H1 (cell line): ENCODE data around the gene LCE1F. TPM values are rescaled to one million over a fixed set of nuclear protein-coding genes. Genes with fewer than 3 reads are reported as not detected.

Experiments used
- CBX8 ChIP-seq: fragments of 300-800, 300-1000 bp; sonication (generic); IDR thresholded peaks from 2 replicates; pipeline ENCODE4 v1.7.1; 2016; ENCODE audit warnings: low read depth, low read length, borderline replicate concordance
- CHD7 ChIP-seq: fragments of 300-600 bp; sonication (generic); IDR thresholded peaks from 2 replicates; pipeline ENCODE4 v1.7.1; 2012; ENCODE audit warnings: low read length, moderate library complexity, mild to moderate bottlenecking, inconsistent platforms; ENCODE audit not compliant: insufficient replicate concordance
- EZH2 ChIP-seq: fragments of 200-600 bp; sonication (generic); IDR thresholded peaks from 2 replicates; pipeline ENCODE4 v1.7.1; 2012; ENCODE audit warnings: low read depth, mild to moderate bottlenecking, moderate library complexity, low read length, inconsistent platforms; ENCODE audit not compliant: severe bottlenecking
- RNF2 ChIP-seq: fragments of 200-900, 300-1000 bp; sonication (generic); IDR thresholded peaks from 2 replicates; pipeline ENCODE4 v1.7.1; 2016; ENCODE audit warnings: borderline replicate concordance, low read depth, mild to moderate bottlenecking, antibody characterized with exemption, low read length; ENCODE audit not compliant: poor library complexity, severe bottlenecking; ENCODE audit errors: missing control alignments
- RXRA ChIP-seq: IDR thresholded peaks from 2 replicates; pipeline ENCODE4 v1.6.1; 2011; ENCODE audit warnings: low read depth, mild to moderate bottlenecking, low read length, moderate library complexity; ENCODE audit not compliant: insufficient read depth
- TAF7 ChIP-seq: optimal IDR thresholded peaks from 2 replicates; pipeline ENCODE3; 2011; ENCODE audit warnings: low read depth, mild to moderate bottlenecking, inconsistent platforms, low read length, moderate library complexity, borderline replicate concordance
- polyA plus RNA-seq, 7 experiments: library from polyadenylated mRNA; depleted of rRNA in 3 of 7; stranded (reverse) in 5 of 7; unstranded in 2 of 7; fragments of >200 nt in 5 of 7; fragments of 200-250 nt in 2 of 7; gene quantifications; 1 replicate in 5 of 7; 2 replicates in 1 of 7; 4 replicates in 1 of 7; pipeline versions ENCODE4 v1.2.1 to v1.2.3, GENCODE V29; 2011 to 2013; ENCODE audit warnings: missing spikeins in 2 of 7, mixed read lengths in 2 of 7
- total RNA-seq: library from RNA; stranded (reverse); fragmentation: NEBNext Ultra II Directional; extraction: Animal tissue kit (Norgen Biotek cat#: 25700); gene quantifications from 2 replicates; pipeline ENCODE4 v1.2.1, GENCODE V29; 2021

The LCE1F gene
- total and polyA plus RNA-seq, 2 of the 8 experiments (the other 6 are each of a cell fraction or from before 2014, with no cell fraction given): not detected

- no peak for TF ChIP-seq CHD7
- TF ChIP-seq CBX8: no peak
- TF ChIP-seq RNF2: no peak
- TF ChIP-seq EZH2: no peak
- TF ChIP-seq TAF7: no peak
- no peak for TF ChIP-seq RXRA
Measured at GRCh38 chr1:152774875-152775274, at the start of gene LCE1F (continued).
